Loucy (cell line): ENCODE results near the gene CDK5.

Source experiments
- EZH2phosphoT487 ChIP-seq: fragments of 200-600 bp; IDR thresholded peaks from 2 replicates; pipeline ENCODE4 v1.6.1; 2018; ENCODE audit warnings: antibody characterized with exemption, mild to moderate bottlenecking, moderate library complexity, borderline replicate concordance
- TF ChIP-seq, protein P1 (sequence below): fragments of 200-600 bp; sonication (generic); conservative IDR thresholded peaks from 2 replicates; pipeline ENCODE4 v1.5.1; 2014; ENCODE audit warnings: mild to moderate bottlenecking, antibody characterized with exemption, low read length

DNA sequence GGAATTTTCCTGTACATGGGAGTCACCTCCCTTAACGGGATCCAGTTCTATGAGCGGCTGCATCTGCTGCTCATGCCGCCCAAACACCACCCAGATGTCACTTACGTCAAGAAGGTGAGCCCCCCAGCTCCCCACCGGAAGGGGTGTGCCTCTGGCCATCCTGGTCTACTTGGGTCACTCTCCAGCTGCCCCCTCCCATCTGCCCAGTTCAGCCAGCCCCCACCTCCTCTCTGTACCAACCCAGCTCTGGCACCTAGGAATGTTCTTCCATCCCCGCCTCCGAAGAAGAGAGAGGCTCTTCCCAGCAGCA lies 17.9 kb upstream of the CDK5 start:
- TF ChIP-seq, protein P1, sequence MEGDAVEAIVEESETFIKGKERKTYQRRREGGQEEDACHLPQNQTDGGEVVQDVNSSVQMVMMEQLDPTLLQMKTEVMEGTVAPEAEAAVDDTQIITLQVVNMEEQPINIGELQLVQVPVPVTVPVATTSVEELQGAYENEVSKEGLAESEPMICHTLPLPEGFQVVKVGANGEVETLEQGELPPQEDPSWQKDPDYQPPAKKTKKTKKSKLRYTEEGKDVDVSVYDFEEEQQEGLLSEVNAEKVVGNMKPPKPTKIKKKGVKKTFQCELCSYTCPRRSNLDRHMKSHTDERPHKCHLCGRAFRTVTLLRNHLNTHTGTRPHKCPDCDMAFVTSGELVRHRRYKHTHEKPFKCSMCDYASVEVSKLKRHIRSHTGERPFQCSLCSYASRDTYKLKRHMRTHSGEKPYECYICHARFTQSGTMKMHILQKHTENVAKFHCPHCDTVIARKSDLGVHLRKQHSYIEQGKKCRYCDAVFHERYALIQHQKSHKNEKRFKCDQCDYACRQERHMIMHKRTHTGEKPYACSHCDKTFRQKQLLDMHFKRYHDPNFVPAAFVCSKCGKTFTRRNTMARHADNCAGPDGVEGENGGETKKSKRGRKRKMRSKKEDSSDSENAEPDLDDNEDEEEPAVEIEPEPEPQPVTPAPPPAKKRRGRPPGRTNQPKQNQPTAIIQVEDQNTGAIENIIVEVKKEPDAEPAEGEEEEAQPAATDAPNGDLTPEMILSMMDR, result no peak
- TF ChIP-seq EZH2phosphoT487, result no peak
